HCT116 (cell line): ENCODE data around the gene PHF3. TPM values are rescaled to one million over a fixed set of nuclear protein-coding genes. Genes with fewer than 3 reads are reported as not detected.

Experiments
- ATAC-seq: fragments of 200-7000 bp; cut with Tn5 transposase; 2 replicates; pipeline ENCODE4 v1.9.1; 2020; ENCODE audit warnings: mild to moderate bottlenecking, moderate library complexity
- BruUV-seq: library from RNA; stranded (reverse); fragments of 400-500 nt; replicated peaks from 2 replicates; lab custom pipeline; 2021; lab: Mats Ljungman, UMichigan
- CTCF ChIA-PET: fragments of 300-600 bp; sonication (Branson Sonifier 250); formaldehyde crosslinking; loops from one replicate; lab custom pipeline; 2021; ENCODE audit warnings: antibody characterized with exemption; lab: Charles Lee
- POLR2A ChIA-PET: fragments of 300-600, 350-600 bp; sonication (Branson Sonifier 250); formaldehyde crosslinking; loops from one replicate; lab custom pipeline; 2021; ENCODE audit warnings: antibody characterized with exemption; lab: Charles Lee
- RAD21 ChIA-PET, 2 experiments: fragments of 300-600 bp; sonication (Branson Sonifier 250); formaldehyde crosslinking; loops; one replicate each; lab custom pipeline; 2023; ENCODE audit warnings: low total read pairs in 2 of 2; ENCODE audit not compliant: uncharacterized antibody in 2 of 2, unreplicated experiment in 2 of 2, low non-redundant PET in 1 of 2; lab: Charles Lee
- DNase-seq: peaks from one replicate; pipeline ENCODE4 v3.0.0-alpha.2; 2010; ENCODE audit warnings: low read depth, low spot score
- H2AFZ ChIP-seq: fragments of 200-600 bp; shearing (Covaris generic), sonication (generic); 2 replicates; pipeline ENCODE4 v1.6.1; 2017; ENCODE audit warnings: low read depth, mixed run types, mixed read lengths, antibody characterized with exemption, low read length; ENCODE audit not compliant: poor library complexity, severe bottlenecking
- H3K27ac ChIP-seq: 2 replicates; pipeline ENCODE4 v1.5.1; 2012; ENCODE audit warnings: low read depth, low read length
- H3K27me3 ChIP-seq: fragments of 200-600 bp; sonication (generic); 2 replicates; pipeline ENCODE4 v1.6.1; 2016; ENCODE audit warnings: mixed run types, low read length, mixed read lengths; ENCODE audit not compliant: insufficient read depth
- H3K36me3 ChIP-seq, 2 experiments: fragments of 200-500 bp in 1 of 2; fragments of 200-600 bp in 1 of 2; sonication (Bioruptor generic) in 1 of 2; sonication (generic) in 1 of 2; 2 replicates each; pipeline versions ENCODE4 v1.5.1 to v1.6.1; 2014 to 2016; ENCODE audit warnings: low read length in 2 of 2, inconsistent platforms in 1 of 2, mixed read lengths in 1 of 2, mixed run types in 1 of 2; ENCODE audit not compliant: insufficient read depth in 2 of 2, control insufficient read depth in 1 of 2
- H3K4me1 ChIP-seq, 2 experiments: fragments of 200-600 bp in 1 of 2; sonication (generic) in 1 of 2; 2 replicates each; pipeline versions ENCODE4 v1.5.1 to v1.6.1; 2012 to 2017; ENCODE audit warnings: low read length in 2 of 2, inconsistent platforms in 1 of 2, mild to moderate bottlenecking in 1 of 2, mixed read lengths in 1 of 2, mixed run types in 1 of 2, moderate library complexity in 1 of 2; ENCODE audit not compliant: insufficient read depth in 2 of 2, control insufficient read depth in 1 of 2
- H3K4me2 ChIP-seq: fragments of 200-600 bp; sonication (generic); 2 replicates; pipeline ENCODE4 v1.6.1; 2017; ENCODE audit warnings: mixed run types, low read length, mixed read lengths
- H3K4me3 ChIP-seq, 2 experiments: fragments of 200-600 bp in 1 of 2; sonication (generic) in 1 of 2; replicated peaks in 1 of 2; 2 replicates each; pipeline ENCODE4 v1.5.1; 2011 to 2016; ENCODE audit warnings: low read length in 2 of 2, control low read depth in 1 of 2, low read depth in 1 of 2, mild to moderate bottlenecking in 1 of 2, mixed read lengths in 1 of 2, mixed run types in 1 of 2
- H3K79me2 ChIP-seq: fragments of 200-600 bp; sonication (generic); 2 replicates; pipeline ENCODE4 v1.6.1; 2017; ENCODE audit warnings: mild to moderate bottlenecking, mixed run types, low read length, moderate library complexity, mixed read lengths; ENCODE audit not compliant: insufficient read depth
- H3K9ac ChIP-seq: fragments of 200-600 bp; sonication (generic); 2 replicates; pipeline ENCODE4 v1.6.1; 2016; ENCODE audit warnings: low read length, mixed read lengths
- H3K9me2 ChIP-seq: fragments of 200-600 bp; sonication (generic), shearing (Covaris generic); 2 replicates; pipeline ENCODE4 v1.6.1; 2017; ENCODE audit warnings: mixed run types, mild to moderate bottlenecking, moderate library complexity; ENCODE audit not compliant: insufficient read depth
- H3K9me3 ChIP-seq, 2 experiments: fragments of 200-500 bp in 1 of 2; fragments of 200-600 bp in 1 of 2; sonication (Bioruptor generic) in 1 of 2; sonication (generic) in 1 of 2; 2 replicates each; pipeline ENCODE4 v1.6.1; 2014 to 2017; ENCODE audit warnings: low read length in 2 of 2, mixed read lengths in 2 of 2, inconsistent platforms in 1 of 2, low read depth in 1 of 2, mild to moderate bottlenecking in 1 of 2, mixed run types in 1 of 2, moderate library complexity in 1 of 2; ENCODE audit not compliant: control insufficient read depth in 1 of 2, insufficient read depth in 1 of 2
- H4K20me1 ChIP-seq: fragments of 200-600 bp; sonication (generic), shearing (Covaris generic); 2 replicates; pipeline ENCODE4 v1.6.1; 2017; ENCODE audit warnings: mixed run types, mild to moderate bottlenecking, moderate library complexity; ENCODE audit not compliant: insufficient read depth
- EGR1 ChIP-seq: IDR thresholded peaks from 2 replicates; pipeline ENCODE4 v1.6.1; 2012; ENCODE audit warnings: low read depth
- EZH2 ChIP-seq: fragments of 200-600 bp; sonication (generic); IDR thresholded peaks from 2 replicates; pipeline ENCODE4 v1.6.1; 2017; ENCODE audit warnings: antibody characterized with exemption, mixed run types
- POLR2A ChIP-seq: IDR thresholded peaks from 2 replicates; pipeline ENCODE4 v1.7.0; 2011; ENCODE audit warnings: borderline replicate concordance; ENCODE audit not compliant: insufficient read depth, insufficient read length; ENCODE audit errors: extremely low read depth
- POLR2AphosphoS5 ChIP-seq: IDR thresholded peaks from 2 replicates; pipeline ENCODE4 v1.6.1; 2011; ENCODE audit warnings: mild to moderate bottlenecking, low read depth, low read length, moderate library complexity
- RAD21 ChIP-seq: IDR thresholded peaks from 2 replicates; pipeline ENCODE4 v1.6.1; 2012; ENCODE audit warnings: low read depth, mild to moderate bottlenecking
- SIN3A ChIP-seq: IDR thresholded peaks from 2 replicates; pipeline ENCODE4 v1.6.1; 2012; ENCODE audit warnings: low read depth
- SP1 ChIP-seq: IDR thresholded peaks from 2 replicates; pipeline ENCODE4 v1.6.1; 2012; ENCODE audit warnings: low read depth
- SRF ChIP-seq: IDR thresholded peaks from 2 replicates; pipeline ENCODE4 v1.6.1; 2012; ENCODE audit warnings: low read depth
- YY1 ChIP-seq: IDR thresholded peaks from 2 replicates; pipeline ENCODE4 v1.6.1; 2011; ENCODE audit warnings: low read length, low read depth, moderate library complexity, mild to moderate bottlenecking; ENCODE audit not compliant: insufficient replicate concordance; ENCODE audit errors: extremely low read depth
- ZFX ChIP-seq: fragments of 450-650 bp; IDR thresholded peaks from 2 replicates; pipeline ENCODE4 v1.6.1; 2017
- ZNF274 ChIP-seq: fragments of 200-500 bp; sonication (Bioruptor generic); IDR thresholded peaks from 2 replicates; pipeline ENCODE4 v1.6.1; 2014; ENCODE audit warnings: mild to moderate bottlenecking, low read depth, low read length, inconsistent platforms
- intact Hi-C: fragments of 100-400 bp; cut with micrococcal nuclease; formaldehyde crosslinking; loops from 2 replicates; pipeline ENCODE4 v1.10.0; 2022
- total RNA-seq: library from RNA; stranded (reverse); gene quantifications from one replicate; pipeline ENCODE4 v1.2.1, GENCODE V29; 2021; ENCODE audit not compliant: unreplicated experiment
- TF ChIP-seq, protein P1 (sequence below), 3 experiments: fragments of 200-600 bp in 1 of 3; sonication (generic) in 1 of 3; IDR thresholded peaks in 2 of 3; conservative IDR thresholded peaks in 1 of 3; 2 replicates each; pipeline ENCODE4 v1.5.1; 2012 to 2017; ENCODE audit warnings: low read depth in 2 of 3, low read length in 2 of 3, antibody characterized with exemption in 1 of 3, borderline replicate concordance in 1 of 3, control low read depth in 1 of 3, mild to moderate bottlenecking in 1 of 3, mixed read lengths in 1 of 3, mixed run types in 1 of 3, moderate library complexity in 1 of 3; ENCODE audit not compliant: insufficient read depth in 1 of 3
- TF ChIP-seq, protein P2 (sequence below): IDR thresholded peaks from 2 replicates; pipeline ENCODE4 v1.6.1; 2012; ENCODE audit warnings: low read depth

Gene PHF3
- total RNA-seq, 1 experiment from 2014 or later: 51.1 TPM

DNA sequence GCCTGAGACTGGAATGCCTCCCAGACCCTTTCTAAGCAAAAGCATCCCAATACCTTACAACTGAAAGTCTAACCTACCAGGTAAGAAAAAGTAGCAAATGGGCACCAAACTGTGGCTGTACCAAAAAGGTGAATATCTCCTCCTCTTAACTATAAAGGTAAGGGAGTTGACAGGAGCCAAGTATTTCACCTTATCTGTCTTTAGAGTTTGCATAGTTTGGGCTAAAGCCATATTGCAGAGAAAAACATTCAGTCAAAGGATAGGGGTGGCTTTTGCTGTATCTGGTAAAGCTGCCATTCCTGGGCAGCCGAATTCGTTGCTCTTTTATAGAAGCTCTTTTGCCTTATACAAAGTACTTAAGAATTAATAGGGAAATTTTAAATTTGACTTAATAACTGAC, 38.1 kb downstream of the PHF3 start:
- Histone ChIP-seq H3K9me3 (no peaks in the 10 kb centered on the region; a peak in 1 of 4 replicates), H3K27ac (no peak overlapping the region), H3K9ac (no peak overlapping the region), H3K4me2 (no peak overlapping the region), H4K20me1 (no peaks in the 10 kb centered on the region), H3K4me3 (no peak overlapping the region), H2AFZ (no peak overlapping the region), H3K27me3 (no peaks in the 10 kb centered on the region), H3K4me1 (no peaks in the 10 kb centered on the region), H3K9me2 (no peaks in the 10 kb centered on the region), H3K36me3 (no peaks in the 10 kb centered on the region), H3K79me2 (peaks cover 94% of the 10 kb centered on the region)
- intact Hi-C loops: no loop called here
- ChIA-PET RAD21 (no interaction called here), POLR2A (no interaction called here), CTCF (no interaction called here)
- no peak for DNase-seq
- TF ChIP-seq ZNF274 (no peak), ZFX (no peak), YY1 (no peak), SP1 (no peak), RAD21 (no peak), POLR2AphosphoS5 (no peak), SRF (no peak), EZH2 (no peak), POLR2A (no peak), SIN3A (no peak), EGR1 (no peak)
- TF ChIP-seq, protein P1, sequence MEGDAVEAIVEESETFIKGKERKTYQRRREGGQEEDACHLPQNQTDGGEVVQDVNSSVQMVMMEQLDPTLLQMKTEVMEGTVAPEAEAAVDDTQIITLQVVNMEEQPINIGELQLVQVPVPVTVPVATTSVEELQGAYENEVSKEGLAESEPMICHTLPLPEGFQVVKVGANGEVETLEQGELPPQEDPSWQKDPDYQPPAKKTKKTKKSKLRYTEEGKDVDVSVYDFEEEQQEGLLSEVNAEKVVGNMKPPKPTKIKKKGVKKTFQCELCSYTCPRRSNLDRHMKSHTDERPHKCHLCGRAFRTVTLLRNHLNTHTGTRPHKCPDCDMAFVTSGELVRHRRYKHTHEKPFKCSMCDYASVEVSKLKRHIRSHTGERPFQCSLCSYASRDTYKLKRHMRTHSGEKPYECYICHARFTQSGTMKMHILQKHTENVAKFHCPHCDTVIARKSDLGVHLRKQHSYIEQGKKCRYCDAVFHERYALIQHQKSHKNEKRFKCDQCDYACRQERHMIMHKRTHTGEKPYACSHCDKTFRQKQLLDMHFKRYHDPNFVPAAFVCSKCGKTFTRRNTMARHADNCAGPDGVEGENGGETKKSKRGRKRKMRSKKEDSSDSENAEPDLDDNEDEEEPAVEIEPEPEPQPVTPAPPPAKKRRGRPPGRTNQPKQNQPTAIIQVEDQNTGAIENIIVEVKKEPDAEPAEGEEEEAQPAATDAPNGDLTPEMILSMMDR (IDR thresholded peaks at IDR 0.05 in 2 of 3, conservative IDR thresholded peaks at IDR 0.05 in 1 of 3; ENCODE audit: borderline replicate concordance in 1 of 3, insufficient read depth in 1 of 3, low read depth in 2 of 3, low read length in 2 of 3): no peak
- TF ChIP-seq, protein P2, sequence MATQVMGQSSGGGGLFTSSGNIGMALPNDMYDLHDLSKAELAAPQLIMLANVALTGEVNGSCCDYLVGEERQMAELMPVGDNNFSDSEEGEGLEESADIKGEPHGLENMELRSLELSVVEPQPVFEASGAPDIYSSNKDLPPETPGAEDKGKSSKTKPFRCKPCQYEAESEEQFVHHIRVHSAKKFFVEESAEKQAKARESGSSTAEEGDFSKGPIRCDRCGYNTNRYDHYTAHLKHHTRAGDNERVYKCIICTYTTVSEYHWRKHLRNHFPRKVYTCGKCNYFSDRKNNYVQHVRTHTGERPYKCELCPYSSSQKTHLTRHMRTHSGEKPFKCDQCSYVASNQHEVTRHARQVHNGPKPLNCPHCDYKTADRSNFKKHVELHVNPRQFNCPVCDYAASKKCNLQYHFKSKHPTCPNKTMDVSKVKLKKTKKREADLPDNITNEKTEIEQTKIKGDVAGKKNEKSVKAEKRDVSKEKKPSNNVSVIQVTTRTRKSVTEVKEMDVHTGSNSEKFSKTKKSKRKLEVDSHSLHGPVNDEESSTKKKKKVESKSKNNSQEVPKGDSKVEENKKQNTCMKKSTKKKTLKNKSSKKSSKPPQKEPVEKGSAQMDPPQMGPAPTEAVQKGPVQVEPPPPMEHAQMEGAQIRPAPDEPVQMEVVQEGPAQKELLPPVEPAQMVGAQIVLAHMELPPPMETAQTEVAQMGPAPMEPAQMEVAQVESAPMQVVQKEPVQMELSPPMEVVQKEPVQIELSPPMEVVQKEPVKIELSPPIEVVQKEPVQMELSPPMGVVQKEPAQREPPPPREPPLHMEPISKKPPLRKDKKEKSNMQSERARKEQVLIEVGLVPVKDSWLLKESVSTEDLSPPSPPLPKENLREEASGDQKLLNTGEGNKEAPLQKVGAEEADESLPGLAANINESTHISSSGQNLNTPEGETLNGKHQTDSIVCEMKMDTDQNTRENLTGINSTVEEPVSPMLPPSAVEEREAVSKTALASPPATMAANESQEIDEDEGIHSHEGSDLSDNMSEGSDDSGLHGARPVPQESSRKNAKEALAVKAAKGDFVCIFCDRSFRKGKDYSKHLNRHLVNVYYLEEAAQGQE: no peak
- ATAC-seq: no peak
- BruUV-seq: no TSS peak
